Mesenchymal stem cell (in vitro differentiated cells and primary cell): ENCODE results near the gene UAP1.

Experiments
- DNase-seq: peaks from one replicate; pipeline ENCODE4 v3.0.0-alpha.2; 2013
- H2AFZ ChIP-seq: one replicate; pipeline ENCODE4 v1.6.1; 2013; ENCODE audit warnings: low read depth, mild to moderate bottlenecking, control low read depth, inconsistent platforms, low read length, moderate library complexity
- H2AK5ac ChIP-seq: 2 replicates; pipeline ENCODE4 v1.6.1; 2013; ENCODE audit warnings: low read length, moderate library complexity, mild to moderate bottlenecking, inconsistent platforms; ENCODE audit not compliant: severe bottlenecking
- H2BK120ac ChIP-seq: one replicate; pipeline ENCODE4 v1.6.1; 2013; ENCODE audit warnings: low read depth, mild to moderate bottlenecking, inconsistent platforms, low read length, moderate library complexity
- H2BK12ac ChIP-seq, 2 experiments: one replicate each; pipeline ENCODE4 v1.6.1; 2013; ENCODE audit warnings: inconsistent platforms in 2 of 2, low read length in 2 of 2, mild to moderate bottlenecking in 2 of 2, moderate library complexity in 2 of 2, control low read depth in 1 of 2
- H2BK15ac ChIP-seq: one replicate; pipeline ENCODE4 v1.6.1; 2013; ENCODE audit warnings: mild to moderate bottlenecking, low read depth, inconsistent platforms; ENCODE audit not compliant: poor library complexity, severe bottlenecking
- H2BK5ac ChIP-seq: 2 replicates; pipeline ENCODE4 v1.6.1; 2013; ENCODE audit warnings: low read depth, mild to moderate bottlenecking, low read length, control low read depth, inconsistent platforms; ENCODE audit not compliant: poor library complexity, severe bottlenecking
- H3K14ac ChIP-seq, 2 experiments: one replicate each; pipeline ENCODE4 v1.6.1; 2013; ENCODE audit warnings: inconsistent platforms in 2 of 2, low read length in 2 of 2, control low read depth in 1 of 2, mild to moderate bottlenecking in 1 of 2, moderate library complexity in 1 of 2
- H3K18ac ChIP-seq, 2 experiments: one replicate each; pipeline ENCODE4 v1.6.1; 2013; ENCODE audit warnings: inconsistent platforms in 2 of 2, low read length in 2 of 2, control low read depth in 1 of 2, low read depth in 1 of 2, mild to moderate bottlenecking in 1 of 2
- H3K23ac ChIP-seq, 2 experiments: one replicate each; pipeline ENCODE4 v1.6.1; 2013; ENCODE audit warnings: inconsistent platforms in 2 of 2, low read length in 2 of 2, mild to moderate bottlenecking in 2 of 2, moderate library complexity in 2 of 2, control low read depth in 1 of 2
- H3K27ac ChIP-seq: 2 replicates; pipeline ENCODE4 v1.5.1; 2013; ENCODE audit warnings: mild to moderate bottlenecking, moderate library complexity, low read length, control low read depth, inconsistent platforms; ENCODE audit not compliant: poor library complexity, severe bottlenecking
- H3K27me3 ChIP-seq, 2 experiments: 2 replicates each; pipeline versions ENCODE4 v1.6.1 to v1.7.0; 2013; ENCODE audit warnings: low read length in 2 of 2, mild to moderate bottlenecking in 2 of 2, moderate library complexity in 2 of 2, control low read depth in 1 of 2, inconsistent platforms in 1 of 2; ENCODE audit not compliant: control insufficient read depth in 1 of 2, insufficient read depth in 1 of 2
- H3K36me3 ChIP-seq, 2 experiments: 2 replicates each; pipeline versions ENCODE4 v1.6.1 to v1.7.0; 2013; ENCODE audit warnings: low read length in 2 of 2, control low read depth in 1 of 2, inconsistent platforms in 1 of 2, low read depth in 1 of 2, mild to moderate bottlenecking in 1 of 2; ENCODE audit not compliant: insufficient read depth in 2 of 2, control insufficient read depth in 1 of 2
- H3K4ac ChIP-seq, 2 experiments: one replicate each; pipeline ENCODE4 v1.6.1; 2013; ENCODE audit warnings: inconsistent platforms in 2 of 2, low read length in 2 of 2, mild to moderate bottlenecking in 2 of 2, moderate library complexity in 2 of 2, control low read depth in 1 of 2, low read depth in 1 of 2
- H3K4me1 ChIP-seq: 2 replicates; pipeline ENCODE4 v1.6.1; 2013; ENCODE audit warnings: low read depth, low read length, control low read depth; ENCODE audit not compliant: control insufficient read depth, insufficient read depth
- H3K4me2 ChIP-seq: 2 replicates; pipeline ENCODE4 v1.6.1; 2013; ENCODE audit warnings: low read length, mild to moderate bottlenecking, inconsistent platforms; ENCODE audit not compliant: poor library complexity, severe bottlenecking
- H3K4me3 ChIP-seq, 2 experiments: 2 replicates each; pipeline versions ENCODE4 v1.5.1 to v1.7.0; 2013; ENCODE audit warnings: low read length in 2 of 2, mild to moderate bottlenecking in 2 of 2, control low read depth in 1 of 2, low read depth in 1 of 2; ENCODE audit not compliant: insufficient read depth in 1 of 2
- H3K79me1 ChIP-seq: replicated peaks from 2 replicates; pipeline ENCODE4 v1.6.1; 2013; ENCODE audit warnings: mild to moderate bottlenecking, control low read depth, low read length, inconsistent platforms; ENCODE audit not compliant: poor library complexity, severe bottlenecking
- H3K9ac ChIP-seq: 2 replicates; pipeline ENCODE4 v1.7.0; 2013; ENCODE audit warnings: mild to moderate bottlenecking, low read length, moderate library complexity
- H3K9me3 ChIP-seq: 2 replicates; pipeline ENCODE4 v1.7.0; 2013; ENCODE audit warnings: mild to moderate bottlenecking, low read length; ENCODE audit not compliant: control insufficient read depth
- H4K8ac ChIP-seq: one replicate; pipeline ENCODE4 v1.6.1; 2013; ENCODE audit warnings: inconsistent platforms, mild to moderate bottlenecking, low read length, moderate library complexity
- H4K91ac ChIP-seq: one replicate; pipeline ENCODE4 v1.6.1; 2013; ENCODE audit warnings: mild to moderate bottlenecking, low read length, inconsistent platforms
- WGBS: methylation state at CpG from one replicate; pipeline ENCODE4 v1.1.7; 2013; ENCODE audit warnings: mixed read lengths; 5-methylcytosine and 5-hydroxymethylcytosine counted together

UAP1 gene

GRCh38 chr1:162633081-162633762 is 71.7 kb downstream of the UAP1 start:
- peak; percentile 37 for DNase-seq

DNA sequence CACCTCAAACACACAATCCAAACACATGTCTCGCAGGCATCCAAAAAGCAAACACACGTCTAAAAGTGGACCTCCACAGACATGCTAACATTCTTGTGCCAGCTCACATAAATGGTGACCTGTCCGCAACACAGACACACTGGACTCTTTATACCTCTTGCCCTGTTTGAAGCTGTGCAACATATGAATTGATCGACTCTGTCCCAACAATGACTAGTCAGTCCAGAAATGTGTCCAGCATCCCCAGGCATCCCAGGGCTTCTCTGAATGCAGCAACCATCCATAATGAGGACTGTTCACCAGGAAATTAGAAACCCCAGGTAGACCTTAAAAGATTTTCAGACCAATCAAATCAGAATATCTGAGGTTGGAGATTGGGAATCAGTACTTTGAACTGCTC is 73.9 kb downstream of the UAP1 start:
- Histone ChIP-seq H2BK120ac (no peak overlapping the region), H3K79me1 (peaks cover 8% of the 10 kb centered on the region), H2BK15ac (no peak overlapping the region), H2BK12ac (no peak overlapping the region), H3K27me3 (no peaks in the 10 kb centered on the region), H3K4me1 (peaks cover 12% of the 10 kb centered on the region), H4K91ac (no peak overlapping the region), H2BK5ac (no peak overlapping the region), H3K4me3 (peak overlapping the region in 1 of 2 experiments; percentile 97), H3K36me3 (peaks cover 0 to 15% of the 10 kb centered on the region in 2 experiments), H2AK5ac (no peak overlapping the region), H3K4me2 (no peak overlapping the region), H4K8ac (no peak overlapping the region), H3K9ac (peak overlapping the region; percentile 96), H3K23ac (no peak overlapping the region), H2AFZ (no peak overlapping the region), H3K14ac (no peak overlapping the region), H3K9me3 (no peaks in the 10 kb centered on the region), H3K27ac (no peak overlapping the region), H3K4ac (no peak overlapping the region), H3K18ac (no peak overlapping the region)
- no peak for DNase-seq
- WGBS: 88% methylated on average over 4 of the region's 4 CpGs

More at GRCh38 chr1:162633081-162633762, 71.7 kb downstream of the UAP1 start:
- H3K18ac ChIP-seq: peak overlapping the region; percentile 48 to 72
- H3K4ac ChIP-seq: peak overlapping the region; percentile 5 to 69
- peak overlapping the region; percentile 33 for H2BK5ac ChIP-seq
- H3K4me2 ChIP-seq: peak overlapping the region; percentile 62
- no peaks in the 10 kb centered on the region for H3K9me3 ChIP-seq
- peak overlapping the region; percentile 4 to 23 for H2BK12ac ChIP-seq
- no peak overlapping the region for H3K23ac ChIP-seq
- H3K4me1 ChIP-seq: peaks cover 12% of the 10 kb centered on the region
- H2AFZ ChIP-seq: no peak overlapping the region
- peak overlapping the region; percentile 86 for H4K8ac ChIP-seq
- peak overlapping the region; percentile 96 for H3K9ac ChIP-seq
- no peak overlapping the region for H3K14ac ChIP-seq
- H3K4me3 ChIP-seq: peak overlapping the region; percentile 34 to 97
- peak overlapping the region; percentile 17 for H2AK5ac ChIP-seq
- WGBS: 82% methylated on average over 8 of the region's 8 CpGs
- peak overlapping the region; percentile 70 for H4K91ac ChIP-seq
- no peaks in the 10 kb centered on the region for H3K27me3 ChIP-seq
- H3K27ac ChIP-seq: peak overlapping the region; percentile 95
- H3K36me3 ChIP-seq: peaks cover 0 to under 1% of the 10 kb centered on the region in 2 experiments
- peak overlapping the region; percentile 58 for H2BK15ac ChIP-seq
- peak overlapping the region; percentile 77 for H2BK120ac ChIP-seq
- H3K79me1 ChIP-seq: peaks cover 8% of the 10 kb centered on the region

DNA sequence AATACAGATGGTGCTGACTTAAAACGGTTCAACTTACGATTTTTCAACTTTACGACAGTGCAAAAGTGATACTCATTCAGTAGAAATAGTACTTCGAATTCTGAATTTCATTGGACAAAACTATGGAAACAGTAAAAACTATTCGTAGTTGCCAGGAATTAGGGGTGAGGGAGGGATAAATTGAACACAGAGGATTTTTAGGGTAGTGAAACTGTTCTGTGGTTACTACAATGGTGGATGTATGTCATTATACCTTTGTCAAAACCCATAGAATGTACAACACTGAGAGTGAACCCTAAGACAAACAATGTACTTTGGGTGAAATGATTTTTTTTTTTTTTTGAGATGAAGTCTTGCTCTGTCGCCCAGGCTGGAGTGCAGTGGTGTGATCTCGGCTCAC is 78.2 kb downstream of the UAP1 start:
- 95% methylated on average over 7 of the region's 7 CpGs for WGBS
- Histone ChIP-seq H3K4me1 (peaks cover 2% of the 10 kb centered on the region), H3K27me3 (no peaks in the 10 kb centered on the region), H3K36me3 (peaks cover 0 to 50% of the 10 kb centered on the region in 2 experiments), H2BK15ac (no peak overlapping the region), H3K4me2 (no peak overlapping the region), H2AFZ (no peak overlapping the region), H2BK120ac (no peak overlapping the region), H3K9ac (no peak overlapping the region), H3K4me3 (no peak overlapping the region), H3K4ac (no peak overlapping the region), H4K91ac (no peak overlapping the region), H3K79me1 (peaks cover 16% of the 10 kb centered on the region), H2AK5ac (no peak overlapping the region), H3K9me3 (no peaks in the 10 kb centered on the region), H3K14ac (no peak overlapping the region), H3K23ac (no peak overlapping the region), H2BK5ac (no peak overlapping the region), H4K8ac (no peak overlapping the region), H3K18ac (no peak overlapping the region), H3K27ac (no peak overlapping the region), H2BK12ac (no peak overlapping the region)
- no peak for DNase-seq

DNA sequence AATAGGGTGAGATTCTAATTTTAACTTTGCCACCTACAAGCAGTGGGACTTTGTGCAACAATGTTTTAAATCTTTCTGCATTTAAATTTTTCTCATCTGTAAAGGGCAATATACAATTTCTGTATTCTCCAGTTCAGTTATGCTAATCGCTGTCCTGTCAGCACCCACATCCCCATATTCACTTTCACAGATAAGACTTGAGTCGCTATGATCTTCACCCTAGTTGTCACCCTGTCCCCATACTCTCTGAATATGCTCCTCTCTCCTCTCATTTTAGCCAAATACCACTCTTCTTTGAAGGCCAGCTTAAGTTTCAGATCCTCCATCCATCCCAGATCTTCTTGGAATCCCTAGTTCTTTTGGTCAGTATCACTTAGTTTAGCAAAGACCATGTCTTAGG is 79.6 kb downstream of the UAP1 start:
- Histone ChIP-seq H2BK15ac (no peak overlapping the region), H3K23ac (no peak overlapping the region), H3K14ac (no peak overlapping the region), H3K4ac (no peak overlapping the region), H3K36me3 (peaks cover 0 to 63% of the 10 kb centered on the region in 2 experiments), H3K79me1 (peaks cover 18% of the 10 kb centered on the region), H3K9me3 (no peaks in the 10 kb centered on the region), H3K27me3 (no peaks in the 10 kb centered on the region), H2AFZ (no peak overlapping the region), H4K91ac (no peak overlapping the region), H4K8ac (no peak overlapping the region), H3K4me1 (no peaks in the 10 kb centered on the region), H2BK120ac (no peak overlapping the region), H3K4me2 (no peak overlapping the region), H2AK5ac (no peak overlapping the region), H3K18ac (no peak overlapping the region), H2BK12ac (no peak overlapping the region), H2BK5ac (no peak overlapping the region), H3K4me3 (no peak overlapping the region), H3K9ac (no peak overlapping the region), H3K27ac (no peak overlapping the region)
- no peak for DNase-seq
- 95% methylated on average over 2 of the region's 2 CpGs for WGBS
